Motor neuron (in vitro differentiated cells): ENCODE results near the gene ABCF1. TPM values are rescaled to one million over a fixed set of nuclear protein-coding genes. Genes with fewer than 3 reads are reported as not detected.

ENCODE experiments used
- ATAC-seq, 8 experiments: fragments of 200-7000 bp; cut with Tn5 transposase; replicated peaks in 6 of 8; 2 replicates each; pipeline ENCODE4 v1.8.0; 2021; ENCODE audit warnings: mild to moderate bottlenecking in 8 of 8, moderate library complexity in 8 of 8
- H3K27ac ChIP-seq, 2 donors: fragments of 250-450 bp; sonication (Bioruptor Pico); 2 replicates each; pipeline ENCODE4 v1.9.0; 2021; ENCODE audit warnings: antibody characterized with exemption in 2 of 2, mild to moderate bottlenecking in 2 of 2, moderate library complexity in 1 of 2
- H3K4me1 ChIP-seq, 2 donors: fragments of 250-450 bp; sonication (Bioruptor Pico); replicated peaks in 1 of 2; 2 replicates each; pipeline ENCODE4 v1.6.1; 2021; ENCODE audit warnings: antibody characterized with exemption in 2 of 2, mild to moderate bottlenecking in 2 of 2, moderate library complexity in 1 of 2
- H3K4me3 ChIP-seq, 5 donors: fragments of 250-450 bp; sonication (Bioruptor Pico); 2 replicates each; pipeline ENCODE4 v1.9.0; 2021; ENCODE audit warnings: antibody characterized with exemption in 5 of 5, mild to moderate bottlenecking in 5 of 5, moderate library complexity in 4 of 5
- WGBS, 10 experiments: fragments of 450-650 bp; shearing (Covaris generic); methylation state at CpG; one replicate each; pipeline ENCODE4 v1.0.0; 2022; 5-methylcytosine and 5-hydroxymethylcytosine counted together
- in situ Hi-C, 9 experiments: fragments of 400-800 bp; cut with MboI; loops; one replicate each; pipeline ENCODE4 v1.15.0; 2021; ENCODE audit warnings: low sequenced_read_pairs in 9 of 9, low pct_unique_long_range_greater_than_20kb in 2 of 9; ENCODE audit not compliant: unreplicated experiment in 9 of 9
- total RNA-seq, 8 experiments: library from RNA; unstranded; fragments of 300-600 nt; gene quantifications; 2 replicates each; pipeline versions ENCODE4 v1.2.3 to v1.2.4, GENCODE V29; 2022

Gene ABCF1
- total RNA-seq, 8 experiments from 2014 or later = 31.6 to 81.9 (median 55.3) TPM

DNA sequence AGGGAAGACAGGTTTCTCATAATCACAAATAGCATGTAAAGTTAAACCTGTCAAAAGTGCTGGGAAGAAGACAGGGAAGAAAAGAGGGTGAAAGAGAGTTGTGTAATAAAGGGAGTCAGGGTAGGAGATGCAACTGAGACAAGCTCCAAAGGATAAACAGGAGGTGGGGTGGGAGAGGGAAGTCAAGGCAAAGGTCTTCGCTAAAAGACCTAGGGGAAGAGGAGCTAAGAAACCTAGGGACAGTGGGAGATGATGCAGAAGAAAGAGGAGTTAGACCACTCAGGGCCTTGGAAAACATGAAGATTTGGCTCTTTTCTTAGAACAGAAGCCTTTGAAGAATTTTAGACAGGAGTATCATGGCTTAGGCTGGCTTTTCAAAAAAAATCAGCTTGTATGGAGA is 7.1 kb upstream of the ABCF1 start:
- H3K27ac ChIP-seq = no peak overlapping the region
- no peaks in the 10 kb centered on the region for H3K4me1 ChIP-seq
- ATAC-seq = no peak
- WGBS, 10 experiments = 100% methylated on average over 1 of the region's 1 CpG; no CpG with 5 or more reads in 2 of the 10 experiments
- no peak overlapping the region for H3K4me3 ChIP-seq
- in situ Hi-C loops = no loop called here

DNA sequence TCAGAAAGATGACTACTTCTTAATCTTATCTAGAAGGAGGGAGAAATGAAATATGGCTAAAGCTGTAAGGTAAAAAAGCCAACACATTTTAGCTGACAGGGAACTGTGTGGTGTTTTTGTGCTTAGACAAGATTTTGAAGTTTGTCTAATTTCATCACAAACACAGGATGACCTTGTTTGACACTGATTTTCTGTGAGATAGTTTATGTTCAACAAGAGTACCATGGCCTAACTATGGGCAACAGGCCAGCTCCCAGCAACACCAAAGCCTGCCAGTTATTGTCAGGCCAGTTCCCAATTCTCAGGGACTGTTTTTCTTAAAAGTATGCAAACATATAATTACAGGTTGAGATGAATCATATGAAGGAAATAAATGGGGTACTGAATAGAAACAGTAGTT is 5.5 kb upstream of the ABCF1 start:
- in situ Hi-C loops = no loop called here
- Histone ChIP-seq H3K4me1 (peaks cover 3 to 4% of the 10 kb centered on the region in 2 donors), H3K4me3 (no peak overlapping the region), H3K27ac (no peak overlapping the region)
- no peak for ATAC-seq

- Histone ChIP-seq H3K27ac (no peak overlapping the region), H3K4me3 (no peak overlapping the region), H3K4me1 (peaks cover 13 to 15% of the 10 kb centered on the region in 2 donors)
- in situ Hi-C loops = no loop called here
- ATAC-seq = no peak
- WGBS, 10 experiments = 60 to 100% (median 68%) methylated on average over 1 to 3 of the region's 3 CpGs; no CpG with 5 or more reads in 3 of the 10 experiments
These were observed 3.0 kb upstream of the ABCF1 start for GRCh38 chr6:30568245-30568644.

DNA sequence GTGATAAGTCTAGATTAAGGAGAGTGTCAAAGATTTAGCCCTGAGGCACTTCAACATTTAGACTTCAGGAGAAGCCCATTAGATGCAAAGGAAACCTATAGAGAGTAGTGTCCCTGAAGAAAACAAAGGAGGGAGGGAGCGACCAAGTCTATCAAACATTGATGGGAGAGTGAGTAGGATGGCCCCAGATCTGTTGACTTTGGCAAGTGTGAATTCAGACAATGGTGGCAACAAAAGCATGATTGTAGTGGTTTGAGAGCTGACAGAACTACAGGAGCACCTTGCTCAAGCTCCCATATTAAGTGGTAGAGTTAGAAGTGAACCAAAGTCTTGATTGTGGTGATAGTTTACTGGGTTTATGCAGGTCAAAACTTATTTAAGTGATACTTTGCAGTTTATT is 979 bp upstream of the ABCF1 start:
- in situ Hi-C loops = no loop called here
- 0 to 80% (median 51%) methylated on average over 1 of the region's 1 CpG; no CpG with 5 or more reads in 2 of the 10 experiments for WGBS, 10 experiments
- H3K4me3 ChIP-seq = peak overlapping the region; percentile 62 to 96 (median 65)
- H3K27ac ChIP-seq = no peak overlapping the region
- H3K4me1 ChIP-seq = peaks cover 13 to 19% of the 10 kb centered on the region in 2 donors
- ATAC-seq = no peak

DNA sequence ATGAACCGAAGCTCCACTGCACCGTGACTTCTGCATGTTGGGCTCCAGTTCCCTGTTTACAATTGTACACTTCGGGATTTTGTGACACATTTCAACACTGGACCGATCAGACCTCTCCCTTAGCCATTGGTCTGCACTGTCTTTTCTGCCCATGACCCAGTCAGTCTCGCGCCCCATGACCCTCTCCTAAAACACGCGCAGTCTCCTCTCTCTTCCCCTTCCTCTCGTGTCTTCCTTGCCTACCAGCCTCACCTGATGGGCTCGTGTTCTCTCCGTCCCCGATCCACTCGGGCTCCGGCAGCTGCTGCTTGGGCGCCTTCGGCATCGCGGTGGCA is 535 bp upstream of the ABCF1 start:
- Histone ChIP-seq H3K27ac (peak overlapping the region in 1 of 2 donors; percentile 6), H3K4me1 (peaks cover 13 to 19% of the 10 kb centered on the region in 2 donors), H3K4me3 (peak overlapping the region; percentile 62 to 96 (median 65))
- peak; percentile 12 to 52 (median 26) for ATAC-seq
- 0 to 20% (median 6%) methylated on average over 1 to 18 of the region's 18 CpGs for WGBS, 10 experiments
- in situ Hi-C loops = no loop called here

DNA sequence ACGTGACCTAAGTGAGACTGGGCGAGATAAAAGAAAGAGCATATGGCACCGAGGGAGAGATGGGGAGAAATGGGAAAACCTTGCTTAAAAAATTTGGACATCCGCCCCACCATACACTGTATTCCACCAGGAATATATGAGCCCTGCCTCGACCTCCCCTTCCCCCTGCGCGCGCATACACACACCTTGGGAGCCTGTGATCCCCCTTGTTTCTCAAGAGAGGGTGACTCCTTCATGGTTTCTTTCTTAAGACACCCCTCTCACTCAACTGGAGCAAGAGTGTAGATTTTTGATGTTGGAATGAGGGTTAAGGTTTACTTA is 480 bp downstream of the ABCF1 start:
- WGBS, 10 experiments = 0% methylated on average over 2 to 8 of the region's 8 CpGs; no CpG with 5 or more reads in 5 of the 10 experiments
- H3K4me1 ChIP-seq = peaks cover 13 to 19% of the 10 kb centered on the region in 2 donors
- in situ Hi-C loops = no loop called here
- H3K27ac ChIP-seq = peak overlapping the region; percentile 89 to 94
- no peak for ATAC-seq
- peak overlapping the region; percentile 62 to 96 (median 65) for H3K4me3 ChIP-seq

DNA sequence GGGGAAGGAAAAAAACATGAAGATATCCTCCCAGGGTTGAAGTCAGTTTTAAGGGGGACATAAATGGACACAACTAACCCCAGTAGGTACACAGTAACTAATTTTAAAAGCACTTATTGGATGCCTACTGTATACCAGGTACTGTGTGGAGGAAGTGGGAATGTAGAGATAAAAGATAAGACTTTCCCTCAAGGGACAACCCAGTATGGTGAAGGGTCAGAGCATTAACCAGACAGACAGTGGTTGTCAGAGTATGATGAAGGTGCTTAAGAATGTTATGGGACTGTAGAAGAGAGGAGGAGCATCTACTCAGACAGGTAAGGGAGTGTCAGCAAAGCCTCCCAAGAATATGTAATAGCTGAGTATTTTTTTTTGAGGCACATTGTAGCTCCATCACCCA is 906 bp downstream of the ABCF1 start:
- Histone ChIP-seq H3K27ac (peak overlapping the region in 1 of 2 donors; percentile 94), H3K4me3 (peak overlapping the region; percentile 62 to 96 (median 65)), H3K4me1 (peaks cover 13 to 19% of the 10 kb centered on the region in 2 donors)
- no peak for ATAC-seq
- in situ Hi-C loops = no loop called here

DNA sequence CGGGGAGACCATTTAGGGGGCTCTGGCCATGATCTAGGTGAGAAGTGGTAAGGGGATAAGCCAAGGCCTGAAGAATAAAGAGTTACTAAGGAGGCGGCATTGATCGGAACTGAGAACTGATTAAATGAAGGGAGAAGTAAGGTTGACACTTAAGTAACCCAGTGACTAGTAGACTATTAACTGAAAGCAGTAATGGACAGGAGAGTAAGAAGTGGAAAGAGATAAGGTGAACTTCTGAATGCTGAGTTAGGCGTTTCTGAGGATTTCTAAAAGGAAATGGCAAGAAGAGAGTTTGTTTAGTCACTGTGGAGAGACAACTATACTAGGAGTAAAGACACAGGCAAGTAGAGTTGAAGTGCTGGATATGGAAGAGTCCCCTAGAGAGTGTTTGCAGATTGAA is 1.9 kb downstream of the ABCF1 start:
- WGBS, 10 experiments = 65 to 95% (median 81%) methylated on average over 2 to 4 of the region's 4 CpGs
- H3K27ac ChIP-seq = no peak overlapping the region
- ATAC-seq = no peak
- in situ Hi-C loops = no loop called here
- peaks cover 13 to 19% of the 10 kb centered on the region in 2 donors for H3K4me1 ChIP-seq
- H3K4me3 ChIP-seq = no peak overlapping the region

- Histone ChIP-seq H3K27ac (no peak overlapping the region), H3K4me1 (peaks cover 0 to 6% of the 10 kb centered on the region in 2 donors), H3K4me3 (no peak overlapping the region)
- in situ Hi-C loops = no loop called here
- whole genome bisulfite sequencing, 10 experiments = 81 to 100% (median 96%) methylated on average over 1 to 8 of the region's 8 CpGs; no CpG with 5 or more reads in 3 of the 10 experiments
- ATAC-seq = no peak
These were observed 6.8 kb downstream of the ABCF1 start for GRCh38 chr6:30578051-30578450.

- 75 to 100% (median 100%) methylated on average over 1 to 3 of the region's 5 CpGs; no CpG with 5 or more reads in 6 of the 10 experiments for WGBS, 10 experiments
- ATAC-seq = no peak
- in situ Hi-C loops = no loop called here
- Histone ChIP-seq H3K4me1 (no peaks in the 10 kb centered on the region), H3K27ac (no peak overlapping the region), H3K4me3 (no peak overlapping the region)
These were observed 12.7 kb downstream of the ABCF1 start for GRCh38 chr6:30583921-30584320.

DNA sequence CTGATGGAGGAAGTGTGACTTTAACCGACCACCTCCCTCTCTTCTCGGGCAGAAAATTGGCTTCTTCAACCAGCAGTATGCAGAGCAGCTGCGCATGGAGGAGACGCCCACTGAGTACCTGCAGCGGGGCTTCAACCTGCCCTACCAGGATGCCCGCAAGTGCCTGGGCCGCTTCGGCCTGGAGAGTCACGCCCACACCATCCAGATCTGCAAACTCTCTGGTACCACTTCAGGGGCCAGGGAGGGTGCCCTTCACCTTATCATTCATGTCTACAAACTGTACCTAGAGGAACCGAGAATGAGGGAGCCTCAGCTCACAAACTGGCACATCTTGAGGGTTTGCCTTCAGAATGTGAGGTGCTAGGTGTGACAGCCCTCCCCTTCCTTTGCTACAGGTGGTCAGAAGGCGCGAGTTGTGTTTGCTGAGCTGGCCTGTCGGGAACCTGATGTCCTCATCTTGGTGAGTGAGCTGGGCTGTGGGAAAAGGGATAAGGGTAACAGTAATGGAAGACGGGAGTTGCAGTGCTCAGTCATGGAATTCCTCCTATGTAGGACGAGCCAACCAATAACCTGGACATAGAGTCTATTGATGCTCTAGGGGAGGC is 18.6 kb downstream of the ABCF1 start:
- H3K4me3 ChIP-seq = no peak overlapping the region
- no peaks in the 10 kb centered on the region for H3K4me1 ChIP-seq
- 80 to 100% (median 95%) methylated on average over 2 to 8 of the region's 15 CpGs; no CpG with 5 or more reads in 4 of the 10 experiments for WGBS, 10 experiments
- peak in 3 of 8 experiments; percentile 9 to 13 (median 10) for ATAC-seq
- no peak overlapping the region for H3K27ac ChIP-seq
- in situ Hi-C loops = no loop called here

DNA sequence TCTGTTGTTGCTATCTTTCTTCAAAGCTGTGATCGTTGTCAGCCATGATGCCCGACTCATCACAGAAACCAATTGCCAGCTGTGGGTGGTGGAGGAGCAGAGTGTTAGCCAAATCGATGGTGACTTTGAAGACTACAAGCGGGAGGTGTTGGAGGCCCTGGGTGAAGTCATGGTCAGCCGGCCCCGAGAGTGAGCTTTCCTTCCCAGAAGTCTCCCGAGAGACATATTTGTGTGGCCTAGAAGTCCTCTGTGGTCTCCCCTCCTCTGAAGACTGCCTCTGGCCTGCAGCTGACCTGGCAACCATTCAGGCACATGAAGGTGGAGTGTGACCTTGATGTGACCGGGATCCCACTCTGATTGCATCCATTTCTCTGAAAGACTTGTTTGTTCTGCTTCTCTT is 19.3 kb downstream of the ABCF1 start:
- in situ Hi-C loops = no loop called here
- H3K4me3 ChIP-seq = no peak overlapping the region
- H3K27ac ChIP-seq = no peak overlapping the region
- no peaks in the 10 kb centered on the region for H3K4me1 ChIP-seq
- peak in 6 of 8 experiments; percentile 14 to 26 (median 16) for ATAC-seq
- WGBS, 10 experiments = 20 to 100% (median 86%) methylated on average over 1 to 8 of the region's 8 CpGs; no CpG with 5 or more reads in 3 of the 10 experiments

- Histone ChIP-seq H3K4me1 (no peaks in the 10 kb centered on the region), H3K4me3 (no peak overlapping the region), H3K27ac (no peak overlapping the region)
- peak in 6 of 8 experiments; percentile 12 to 91 (median 28) for ATAC-seq
- WGBS, 10 experiments = 56 to 100% (median 73%) methylated on average over 1 of the region's 1 CpG; no CpG with 5 or more reads in 2 of the 10 experiments
- in situ Hi-C loops = no loop called here
These were observed 19.8 kb downstream of the ABCF1 start for GRCh38 chr6:30591008-30591407.

- H3K4me3 ChIP-seq = no peak overlapping the region
- WGBS, 10 experiments = 88 to 100% (median 100%) methylated on average over 1 of the region's 1 CpG; no CpG with 5 or more reads in 3 of the 10 experiments
- in situ Hi-C loops = no loop called here
- no peak overlapping the region for H3K27ac ChIP-seq
- no peaks in the 10 kb centered on the region for H3K4me1 ChIP-seq
- no peak for ATAC-seq
These were observed 21.0 kb downstream of the ABCF1 start for GRCh38 chr6:30592287-30592686.
